ENCODE measurements around the gene SNX8. TPM values are rescaled to one million over a fixed set of nuclear protein-coding genes. Genes with fewer than 3 reads are reported as not detected.

SNX8 gene
- total RNA-seq, 4 donors from 2014 or later, result 13.3 to 35.7 (median 22.1) TPM

DNA sequence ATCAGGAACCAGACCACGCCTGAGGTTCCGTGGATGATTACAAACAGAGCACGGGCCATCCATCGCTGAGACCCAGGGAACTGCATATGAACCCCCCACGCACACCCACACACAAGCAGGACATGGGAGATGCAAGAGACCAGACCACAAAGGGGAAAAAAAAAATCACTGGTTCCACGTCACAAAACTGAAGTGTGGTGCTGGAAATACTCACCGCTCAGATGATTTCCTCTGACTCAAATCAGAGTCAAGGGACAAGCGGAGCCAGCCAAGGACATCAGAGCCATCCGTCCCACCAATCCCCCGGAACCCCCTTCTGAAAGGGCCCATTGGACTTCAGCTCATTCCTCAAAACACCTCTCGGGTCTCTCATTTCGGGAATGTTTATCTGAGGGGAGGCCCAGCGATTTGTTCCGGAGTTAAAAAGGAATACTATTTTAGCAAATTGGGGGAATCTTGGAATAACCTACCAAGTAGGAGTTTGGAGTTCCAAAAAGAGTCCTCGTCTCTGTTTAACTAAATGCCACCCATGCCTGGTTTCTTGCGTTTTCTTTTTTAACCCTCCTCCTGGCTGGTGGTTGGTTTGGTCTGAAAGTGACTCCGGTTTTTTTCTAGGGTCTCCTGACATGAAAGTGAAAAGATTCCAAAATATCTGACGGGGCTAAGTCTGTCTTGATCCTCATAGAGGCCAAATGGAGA, 15.0 kb downstream of the SNX8 start:
- intact Hi-C loops (cut with DNase I; ENCODE audit: low total_unique reads), result no loop called here
- WGBS, 2 donors, result 49 to 62% methylated on average over 18 of the region's 18 CpGs
- TF ChIP-seq, protein P1, sequence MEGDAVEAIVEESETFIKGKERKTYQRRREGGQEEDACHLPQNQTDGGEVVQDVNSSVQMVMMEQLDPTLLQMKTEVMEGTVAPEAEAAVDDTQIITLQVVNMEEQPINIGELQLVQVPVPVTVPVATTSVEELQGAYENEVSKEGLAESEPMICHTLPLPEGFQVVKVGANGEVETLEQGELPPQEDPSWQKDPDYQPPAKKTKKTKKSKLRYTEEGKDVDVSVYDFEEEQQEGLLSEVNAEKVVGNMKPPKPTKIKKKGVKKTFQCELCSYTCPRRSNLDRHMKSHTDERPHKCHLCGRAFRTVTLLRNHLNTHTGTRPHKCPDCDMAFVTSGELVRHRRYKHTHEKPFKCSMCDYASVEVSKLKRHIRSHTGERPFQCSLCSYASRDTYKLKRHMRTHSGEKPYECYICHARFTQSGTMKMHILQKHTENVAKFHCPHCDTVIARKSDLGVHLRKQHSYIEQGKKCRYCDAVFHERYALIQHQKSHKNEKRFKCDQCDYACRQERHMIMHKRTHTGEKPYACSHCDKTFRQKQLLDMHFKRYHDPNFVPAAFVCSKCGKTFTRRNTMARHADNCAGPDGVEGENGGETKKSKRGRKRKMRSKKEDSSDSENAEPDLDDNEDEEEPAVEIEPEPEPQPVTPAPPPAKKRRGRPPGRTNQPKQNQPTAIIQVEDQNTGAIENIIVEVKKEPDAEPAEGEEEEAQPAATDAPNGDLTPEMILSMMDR (IDR thresholded peaks at IDR 0.05), result no peak
- no peak for TF ChIP-seq POLR2A (IDR thresholded peaks at IDR 0.05)
- H3K4me3 ChIP-seq (ENCODE audit: low read depth, poor library complexity, severe bottlenecking), result no peak overlapping the region
- peak in 1 of 2 donors; percentile 43 for DNase-seq (ENCODE audit: low spot score in 2 of 2)

- TF ChIP-seq, protein P1 (IDR thresholded peaks at IDR 0.05), result no peak
- no peak for TF ChIP-seq POLR2A (IDR thresholded peaks at IDR 0.05)
- no peak overlapping the region for H3K4me3 ChIP-seq (ENCODE audit: low read depth, poor library complexity, severe bottlenecking)
- WGBS, 2 donors, result 92 to 95% methylated on average over 6 of the region's 6 CpGs
- intact Hi-C loops (cut with DNase I; ENCODE audit: low total_unique reads), result no loop called here
- DNase-seq (ENCODE audit: low spot score in 2 of 2), result no peak
Measured at GRCh38 chr7:2296832-2297231, 17.4 kb downstream of the SNX8 start.

- DNase-seq (ENCODE audit: low spot score in 2 of 2), result no peak
- 68 to 77% methylated on average over 6 of the region's 6 CpGs for WGBS, 2 donors
- no peak for TF ChIP-seq POLR2A (IDR thresholded peaks at IDR 0.05)
- TF ChIP-seq, protein P1 (IDR thresholded peaks at IDR 0.05), result no peak
Measured at GRCh38 chr7:2295936-2296620, 18.2 kb downstream of the SNX8 start.

GRCh38 chr7:2290877-2291276, 23.4 kb downstream of the SNX8 start:
- intact Hi-C loops (cut with DNase I; ENCODE audit: low total_unique reads), result no loop called here
- H3K4me3 ChIP-seq (ENCODE audit: low read depth, poor library complexity, severe bottlenecking), result no peak overlapping the region
- TF ChIP-seq, protein P1 (IDR thresholded peaks at IDR 0.05), result no peak
- TF ChIP-seq POLR2A (IDR thresholded peaks at IDR 0.05), result no peak
- 94 to 97% methylated on average over 6 of the region's 6 CpGs for WGBS, 2 donors
- no peak for DNase-seq (ENCODE audit: low spot score in 2 of 2)

More at GRCh38 chr7:2295936-2296620, 18.2 kb downstream of the SNX8 start:
- intact Hi-C loops (cut with DNase I; ENCODE audit: low total_unique reads), result no loop called here
- H3K4me3 ChIP-seq (ENCODE audit: low read depth, poor library complexity, severe bottlenecking), result no peak overlapping the region

DNA sequence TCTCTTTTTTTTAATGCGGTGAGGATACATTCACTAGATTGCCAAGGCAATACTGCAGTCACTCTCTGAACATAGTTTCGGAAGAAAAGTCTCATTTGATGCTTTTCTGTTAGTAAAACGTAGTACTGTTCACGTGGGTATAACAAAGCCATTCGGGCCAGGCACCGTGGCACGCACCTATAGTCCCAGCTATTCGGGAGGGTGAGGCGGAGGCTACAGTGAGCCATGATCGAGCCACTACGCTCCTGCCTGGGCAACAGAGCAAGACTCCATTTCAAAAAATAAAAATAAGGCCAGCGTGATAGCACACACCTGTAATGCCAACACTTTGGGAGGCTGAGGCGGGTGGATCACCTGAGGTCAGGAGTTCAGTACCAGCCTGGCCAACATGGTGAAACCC, 24.6 kb downstream of the SNX8 start:
- intact Hi-C loops (cut with DNase I; ENCODE audit: low total_unique reads), result no loop called here
- no peak for TF ChIP-seq POLR2A (IDR thresholded peaks at IDR 0.05)
- TF ChIP-seq, protein P1 (IDR thresholded peaks at IDR 0.05), result no peak
- no peak for DNase-seq (ENCODE audit: low spot score in 2 of 2)
- no peak overlapping the region for H3K4me3 ChIP-seq (ENCODE audit: low read depth, poor library complexity, severe bottlenecking)
- WGBS, 2 donors, result 81% methylated on average over 13 of the region's 13 CpGs

Measured in lower leg skin (tissue), 4 donors.